DOHH2 (cell line): ENCODE results near the gene TFAP2A.
A peak's percentile ranks its signal among the peaks of the same experiment; 100 is the strongest.

ENCODE experiments used
- H3F3A ChIP-seq: fragments of 200-600 bp; sonication (generic), shearing (Covaris generic); 2 replicates; pipeline ENCODE4 v1.6.0; 2016; ENCODE audit warnings: antibody characterized with exemption, mild to moderate bottlenecking; ENCODE audit not compliant: control insufficient read depth, insufficient read depth
- H3K27ac ChIP-seq: fragments of 200-600 bp; sonication (generic); 2 replicates; pipeline ENCODE4 v1.5.1; 2014; ENCODE audit warnings: low read depth, mild to moderate bottlenecking, low read length, moderate library complexity
- H3K27me3 ChIP-seq: fragments of 200-600 bp; sonication (generic); 2 replicates; pipeline ENCODE4 v1.6.1; 2014; ENCODE audit warnings: mild to moderate bottlenecking, low read length, mixed read lengths; ENCODE audit not compliant: control insufficient read depth
- H3K36me3 ChIP-seq: fragments of 200-600 bp; sonication (generic); 2 replicates; pipeline ENCODE4 v1.6.1; 2014; ENCODE audit warnings: mild to moderate bottlenecking, low read length, moderate library complexity, mixed read lengths; ENCODE audit not compliant: control insufficient read depth
- H3K4me1 ChIP-seq: fragments of 200-600 bp; sonication (generic); 2 replicates; pipeline ENCODE4 v1.6.1; 2014; ENCODE audit warnings: mild to moderate bottlenecking, low read length, mixed read lengths; ENCODE audit not compliant: control insufficient read depth
- H3K4me2 ChIP-seq: fragments of 200-600 bp; sonication (generic); 2 replicates; pipeline ENCODE4 v1.6.0; 2014; ENCODE audit warnings: mild to moderate bottlenecking, low read length, moderate library complexity
- H3K4me3 ChIP-seq: fragments of 200-600 bp; sonication (generic); 2 replicates; pipeline ENCODE4 v1.5.1; 2014; ENCODE audit warnings: mild to moderate bottlenecking, low read length, mixed read lengths
- H3K79me2 ChIP-seq: fragments of 200-600 bp; sonication (generic); 2 replicates; pipeline ENCODE4 v1.6.1; 2014; ENCODE audit warnings: mild to moderate bottlenecking, low read length, mixed read lengths; ENCODE audit not compliant: control insufficient read depth
- H3K9me2 ChIP-seq: fragments of 200-600 bp; sonication (generic); replicated peaks from 2 replicates; pipeline ENCODE4 v1.6.1; 2014; ENCODE audit warnings: mild to moderate bottlenecking, low read length, mixed read lengths; ENCODE audit not compliant: control insufficient read depth
- H3K9me3 ChIP-seq: fragments of 200-600 bp; sonication (generic); 2 replicates; pipeline ENCODE4 v1.6.1; 2014; ENCODE audit warnings: antibody characterized with exemption, low read length, mixed read lengths; ENCODE audit not compliant: control insufficient read depth, insufficient read depth
- H4K20me1 ChIP-seq: fragments of 200-600 bp; sonication (generic); 2 replicates; pipeline ENCODE4 v1.6.0; 2014; ENCODE audit warnings: low read depth, mild to moderate bottlenecking, antibody characterized with exemption, low read length, moderate library complexity; ENCODE audit not compliant: control insufficient read depth, insufficient read depth
- EZH2phosphoT487 ChIP-seq: fragments of 200-600 bp; sonication (generic); IDR thresholded peaks from 2 replicates; pipeline ENCODE4 v1.6.1; 2017; ENCODE audit warnings: borderline replicate concordance, mild to moderate bottlenecking, antibody characterized with exemption, low read length, moderate library complexity, mixed read lengths
- TF ChIP-seq, protein P1 (sequence below): fragments of 200-600 bp; sonication (generic); IDR thresholded peaks from one replicate; pipeline ENCODE4 v1.5.1; 2014; ENCODE audit warnings: antibody characterized with exemption, mild to moderate bottlenecking, low read depth, low read length; ENCODE audit not compliant: poor library complexity, severe bottlenecking

The TFAP2A gene

DNA sequence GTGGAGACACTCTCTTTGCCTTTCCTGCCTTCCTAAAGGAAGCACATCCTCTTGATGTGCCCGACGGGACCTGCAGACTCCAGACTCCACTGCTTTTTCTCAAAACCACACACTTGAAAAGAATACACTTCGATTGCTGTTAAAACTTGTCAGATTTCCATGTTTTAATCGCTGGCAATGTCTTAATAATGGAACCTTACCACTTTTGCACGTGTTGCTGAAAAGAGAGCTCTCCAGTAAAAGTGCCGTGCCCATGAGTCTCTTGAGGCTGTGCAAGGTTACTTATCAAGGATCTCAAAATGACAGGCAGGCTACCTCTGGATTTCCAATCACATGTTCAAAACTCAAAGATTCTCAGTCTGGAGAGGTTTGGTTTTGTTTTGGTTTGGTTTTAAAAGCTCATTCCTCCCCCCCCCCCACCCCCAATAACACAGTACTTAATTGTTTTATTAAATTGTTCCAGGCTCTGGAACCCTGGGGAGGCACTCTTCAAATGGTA, 12.0 kb upstream of the TFAP2A start:
- H3K27ac ChIP-seq = no peak overlapping the region
- no peaks in the 10 kb centered on the region for H3K9me2 ChIP-seq
- H4K20me1 ChIP-seq = no peaks in the 10 kb centered on the region
- H3K4me2 ChIP-seq = peak overlapping the region; percentile 67
- peaks cover 18% of the 10 kb centered on the region for H3K27me3 ChIP-seq
- H3K79me2 ChIP-seq = no peaks in the 10 kb centered on the region
- H3K4me3 ChIP-seq = peak overlapping the region; percentile 60
- H3K4me1 ChIP-seq = peaks cover 41% of the 10 kb centered on the region
- no peaks in the 10 kb centered on the region for H3K9me3 ChIP-seq
- no peaks in the 10 kb centered on the region for H3F3A ChIP-seq
- no peaks in the 10 kb centered on the region for H3K36me3 ChIP-seq
- TF ChIP-seq, protein P1, sequence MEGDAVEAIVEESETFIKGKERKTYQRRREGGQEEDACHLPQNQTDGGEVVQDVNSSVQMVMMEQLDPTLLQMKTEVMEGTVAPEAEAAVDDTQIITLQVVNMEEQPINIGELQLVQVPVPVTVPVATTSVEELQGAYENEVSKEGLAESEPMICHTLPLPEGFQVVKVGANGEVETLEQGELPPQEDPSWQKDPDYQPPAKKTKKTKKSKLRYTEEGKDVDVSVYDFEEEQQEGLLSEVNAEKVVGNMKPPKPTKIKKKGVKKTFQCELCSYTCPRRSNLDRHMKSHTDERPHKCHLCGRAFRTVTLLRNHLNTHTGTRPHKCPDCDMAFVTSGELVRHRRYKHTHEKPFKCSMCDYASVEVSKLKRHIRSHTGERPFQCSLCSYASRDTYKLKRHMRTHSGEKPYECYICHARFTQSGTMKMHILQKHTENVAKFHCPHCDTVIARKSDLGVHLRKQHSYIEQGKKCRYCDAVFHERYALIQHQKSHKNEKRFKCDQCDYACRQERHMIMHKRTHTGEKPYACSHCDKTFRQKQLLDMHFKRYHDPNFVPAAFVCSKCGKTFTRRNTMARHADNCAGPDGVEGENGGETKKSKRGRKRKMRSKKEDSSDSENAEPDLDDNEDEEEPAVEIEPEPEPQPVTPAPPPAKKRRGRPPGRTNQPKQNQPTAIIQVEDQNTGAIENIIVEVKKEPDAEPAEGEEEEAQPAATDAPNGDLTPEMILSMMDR = no peak
- no peak for TF ChIP-seq EZH2phosphoT487

DNA sequence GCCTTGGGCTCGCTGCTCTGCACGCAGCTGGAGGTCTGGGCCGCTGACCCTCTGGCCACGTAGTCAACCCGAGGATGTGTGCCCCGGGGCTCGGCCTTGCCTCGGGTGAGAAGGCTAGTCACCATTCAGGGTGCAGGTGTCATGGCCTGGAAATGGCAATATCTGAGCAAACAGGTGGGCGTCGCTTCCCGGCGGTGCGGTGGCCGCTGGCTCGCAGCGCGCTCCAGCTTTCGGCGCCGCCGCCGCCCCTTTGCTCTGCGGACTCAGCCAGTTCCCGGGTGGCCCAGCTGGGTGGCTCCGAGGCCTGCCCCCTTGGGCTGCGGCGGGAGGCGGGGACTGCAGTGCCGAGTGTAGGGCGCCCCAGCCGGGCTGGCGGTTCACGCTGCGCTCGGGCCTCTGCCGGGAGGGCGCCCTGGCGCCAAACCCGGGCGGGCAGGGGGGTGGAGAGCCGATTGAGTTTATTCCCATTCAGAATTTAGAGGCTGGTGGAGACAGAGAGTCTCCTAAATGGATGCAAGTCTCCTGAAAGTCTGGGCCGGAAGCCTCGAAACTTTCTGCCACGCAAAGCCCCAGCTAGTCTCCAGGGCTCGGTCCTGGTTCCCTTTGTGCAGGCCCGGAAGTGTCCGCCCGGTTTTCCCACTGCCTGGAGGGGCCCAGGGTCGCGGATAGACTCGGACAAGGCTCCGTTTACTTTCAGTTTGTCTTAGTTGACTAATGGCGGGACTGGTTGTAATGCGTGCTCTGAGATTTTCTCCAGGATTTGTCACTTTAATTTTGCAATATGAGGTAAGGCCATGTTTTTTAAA, 11.3 kb upstream of the TFAP2A start:
- Histone ChIP-seq H3K27ac (no peak overlapping the region), H3K4me2 (peak overlapping the region; percentile 67), H3K9me2 (no peaks in the 10 kb centered on the region), H3K4me1 (peaks cover 41% of the 10 kb centered on the region), H3K36me3 (no peaks in the 10 kb centered on the region), H3F3A (no peaks in the 10 kb centered on the region), H3K4me3 (peak overlapping the region; percentile 60), H3K27me3 (peaks cover 25% of the 10 kb centered on the region), H3K9me3 (no peaks in the 10 kb centered on the region), H4K20me1 (no peaks in the 10 kb centered on the region), H3K79me2 (no peaks in the 10 kb centered on the region)
- no peak for TF ChIP-seq EZH2phosphoT487
- TF ChIP-seq, protein P1 = no peak

DNA sequence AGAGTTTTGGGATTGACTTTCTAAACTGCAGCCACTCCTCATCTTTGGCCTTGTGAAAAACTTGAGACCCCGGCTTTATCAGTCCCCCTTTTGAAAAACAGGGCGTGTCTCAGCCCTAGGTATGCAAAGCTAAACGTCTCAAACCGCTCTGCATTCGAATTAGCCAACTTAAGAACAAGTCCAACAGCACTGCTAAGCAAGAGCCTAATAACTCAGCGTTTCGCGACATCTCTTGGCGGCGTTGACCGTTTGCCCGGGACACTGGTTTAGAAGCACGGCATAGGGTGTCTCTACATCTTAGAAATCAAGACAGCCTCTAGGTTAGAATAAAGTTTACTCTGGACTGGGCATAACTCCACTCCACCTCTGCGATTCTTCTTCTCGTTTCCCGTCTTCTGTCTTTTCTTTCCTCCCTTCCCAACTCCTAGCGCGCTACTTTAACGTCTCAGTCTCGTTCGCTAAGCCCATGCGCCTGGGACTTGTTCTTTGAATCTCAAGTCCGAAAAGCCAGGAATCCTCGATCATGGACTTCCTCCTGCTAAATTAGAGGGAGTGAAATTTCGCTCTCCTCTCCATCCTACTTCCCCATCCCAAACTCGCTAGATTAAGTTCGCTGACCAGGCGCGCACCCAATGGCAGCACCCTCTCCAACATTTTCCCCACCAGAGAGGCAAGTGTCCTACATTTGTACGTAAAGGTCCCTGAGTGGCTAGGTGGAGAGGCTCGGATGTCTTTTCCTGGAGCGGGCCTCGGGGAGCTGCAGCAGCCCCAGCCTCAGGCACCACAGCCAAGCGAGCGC, 10.5 kb upstream of the TFAP2A start:
- peaks cover 40% of the 10 kb centered on the region for H3K4me1 ChIP-seq
- H3K79me2 ChIP-seq = no peaks in the 10 kb centered on the region
- H3K4me3 ChIP-seq = peak overlapping the region; percentile 60
- H3F3A ChIP-seq = no peaks in the 10 kb centered on the region
- no peak for TF ChIP-seq EZH2phosphoT487
- TF ChIP-seq, protein P1 = no peak
- H3K4me2 ChIP-seq = peak overlapping the region; percentile 67
- H3K27me3 ChIP-seq = peaks cover 33% of the 10 kb centered on the region
- no peaks in the 10 kb centered on the region for H3K9me3 ChIP-seq
- no peaks in the 10 kb centered on the region for H3K36me3 ChIP-seq
- no peak overlapping the region for H3K27ac ChIP-seq
- no peaks in the 10 kb centered on the region for H4K20me1 ChIP-seq
- no peaks in the 10 kb centered on the region for H3K9me2 ChIP-seq
